MV-4-11 (cell line): Measurements from ENCODE around the gene CACHD1.
A peak's percentile ranks its signal among the peaks of the same experiment; 100 is the strongest.

Source experiments
- DNase-seq: peaks from one replicate; lab custom pipeline; 2025; lab: John Stamatoyannopoulos, UW

CACHD1 gene

GRCh38 chr1:64549464-64550239, 79.7 kb downstream of the CACHD1 start:
- no peak for DNase-seq

- DNase-seq, result no peak
These were observed 80.6 kb downstream of the CACHD1 start for GRCh38 chr1:64550510-64550909.

GRCh38 chr1:64550946-64551605, 81.1 kb downstream of the CACHD1 start:
- no peak for DNase-seq

- DNase-seq, result no peak
These were observed 83.4 kb downstream of the CACHD1 start for GRCh38 chr1:64553285-64553684.

- DNase-seq, result no peak
These were observed 86.0 kb downstream of the CACHD1 start for GRCh38 chr1:64555947-64556346.

- DNase-seq, result no peak
These were observed 92.1 kb downstream of the CACHD1 start for GRCh38 chr1:64561993-64562392.

- DNase-seq, result no peak
These were observed 94.1 kb downstream of the CACHD1 start for GRCh38 chr1:64563958-64564565.

- no peak for DNase-seq
These were observed 95.0 kb downstream of the CACHD1 start for GRCh38 chr1:64564891-64565290.

- DNase-seq, result no peak
These were observed 97.7 kb downstream of the CACHD1 start for GRCh38 chr1:64567426-64568170.

GRCh38 chr1:64568171-64568450, 98.2 kb downstream of the CACHD1 start:
- DNase-seq, result no peak

- peak; percentile 76 for DNase-seq
These were observed 99.5 kb downstream of the CACHD1 start for GRCh38 chr1:64569411-64569810.

- DNase-seq, result no peak
These were observed 100.4 kb downstream of the CACHD1 start for GRCh38 chr1:64570267-64570855.

- no peak for DNase-seq
These were observed 102.4 kb downstream of the CACHD1 start for GRCh38 chr1:64572222-64572900.

- DNase-seq, result no peak
These were observed 104.4 kb downstream of the CACHD1 start for GRCh38 chr1:64574301-64574700.

GRCh38 chr1:64575881-64576676, 106.2 kb downstream of the CACHD1 start:
- DNase-seq, result no peak

GRCh38 chr1:64578270-64578973, 108.5 kb downstream of the CACHD1 start:
- no peak for DNase-seq

- DNase-seq, result no peak
These were observed 109.8 kb downstream of the CACHD1 start for GRCh38 chr1:64579767-64580166.

GRCh38 chr1:64581135-64581842, 111.4 kb downstream of the CACHD1 start:
- DNase-seq, result no peak

- no peak for DNase-seq
These were observed 111.9 kb downstream of the CACHD1 start for GRCh38 chr1:64581843-64582185.

- no peak for DNase-seq
These were observed 114.5 kb downstream of the CACHD1 start for GRCh38 chr1:64584479-64584878.
